SK-N-SH (cell line): ENCODE measurements around the gene MAP3K19. TPM values are rescaled to one million over a fixed set of nuclear protein-coding genes. Genes with fewer than 3 reads are reported as not detected.

ENCODE experiments used
- CTCF ChIA-PET: fragments of 300-600, 350-600 bp; formaldehyde crosslinking; extraction: SDS; loops from one replicate; lab custom pipeline; 2021; lab: Yijun Ruan, JAX
- POLR2A ChIA-PET: fragments of 350-600 bp; sonication (Branson Sonifier 250); formaldehyde crosslinking; extraction: SDS; loops from one replicate; lab custom pipeline; 2020; ENCODE audit warnings: antibody characterized with exemption, inconsistent platforms; lab: Yijun Ruan, JAX
- DNase-seq: peaks from one replicate; pipeline ENCODE4 v3.0.0; 2012
- H2AFZ ChIP-seq: fragments of 200-600 bp; sonication (generic); 2 replicates; pipeline ENCODE4 v1.8.1; 2016; ENCODE audit warnings: antibody characterized with exemption, mild to moderate bottlenecking, low read depth
- H3F3A ChIP-seq: fragments of 200-600 bp; sonication (generic); replicated peaks from 2 replicates; pipeline ENCODE3; 2016; ENCODE audit warnings: antibody characterized with exemption, mild to moderate bottlenecking; ENCODE audit not compliant: insufficient read depth
- H3K27ac ChIP-seq, 2 experiments: fragments of 200-500 bp in 1 of 2; fragments of 200-600 bp in 1 of 2; sonication (Bioruptor generic) in 1 of 2; sonication (generic), shearing (Covaris generic) in 1 of 2; 2 replicates each; pipeline versions ENCODE4 v1.5.1 to v1.6.1; 2014 to 2016; ENCODE audit warnings: low read depth in 2 of 2, inconsistent platforms in 1 of 2, low read length in 1 of 2, mild to moderate bottlenecking in 1 of 2, mixed read lengths in 1 of 2
- H3K27me3 ChIP-seq: fragments of 200-600 bp; sonication (generic), shearing (Covaris generic); 2 replicates; pipeline ENCODE4 v1.6.1; 2016; ENCODE audit warnings: mixed run types; ENCODE audit not compliant: insufficient read depth
- H3K36me3 ChIP-seq, 2 experiments: fragments of 200-500 bp in 1 of 2; fragments of 200-600 bp in 1 of 2; sonication (Bioruptor generic) in 1 of 2; sonication (generic) in 1 of 2; replicated peaks in 1 of 2; 2 replicates each; pipeline versions ENCODE3 to v1.5.1; 2014 to 2016; ENCODE audit warnings: low read length in 1 of 2, mild to moderate bottlenecking in 1 of 2; ENCODE audit not compliant: insufficient read depth in 2 of 2, control insufficient read depth in 1 of 2
- H3K4me1 ChIP-seq, 2 experiments: fragments of 200-500 bp in 1 of 2; fragments of 200-600 bp in 1 of 2; sonication (Bioruptor generic) in 1 of 2; sonication (generic), shearing (Covaris generic) in 1 of 2; 2 replicates each; pipeline versions ENCODE4 v1.5.1 to v1.6.1; 2014 to 2016; ENCODE audit warnings: low read depth in 1 of 2, low read length in 1 of 2, mixed run types in 1 of 2; ENCODE audit not compliant: insufficient read depth in 2 of 2, control insufficient read depth in 1 of 2
- H3K4me2 ChIP-seq: fragments of 200-600 bp; sonication (generic), shearing (Covaris generic); 2 replicates; pipeline ENCODE4 v1.6.1; 2017; ENCODE audit warnings: mixed run types
- H3K4me3 ChIP-seq, 2 experiments: fragments of 200-500 bp in 1 of 2; fragments of 200-600 bp in 1 of 2; sonication (Bioruptor generic) in 1 of 2; sonication (generic), shearing (Covaris generic) in 1 of 2; 2 replicates each; pipeline versions ENCODE4 v1.5.1 to v1.8.1; 2014 to 2016; ENCODE audit warnings: low read depth in 2 of 2, inconsistent platforms in 1 of 2, low read length in 1 of 2, mild to moderate bottlenecking in 1 of 2, mixed read lengths in 1 of 2, moderate library complexity in 1 of 2
- H3K79me2 ChIP-seq: fragments of 200-600 bp; sonication (generic); 2 replicates; pipeline ENCODE4 v1.8.1; 2017; ENCODE audit warnings: mild to moderate bottlenecking; ENCODE audit not compliant: insufficient read depth
- H3K9ac ChIP-seq: fragments of 200-600 bp; sonication (generic); 2 replicates; pipeline ENCODE4 v1.6.1; 2017; ENCODE audit warnings: mixed run types
- H3K9me2 ChIP-seq: fragments of 200-600 bp; sonication (generic); 2 replicates; pipeline ENCODE4 v1.6.1; 2017; ENCODE audit warnings: mixed run types
- H3K9me3 ChIP-seq: fragments of 200-600 bp; sonication (generic); 2 replicates; pipeline ENCODE4 v1.6.1; 2017; ENCODE audit warnings: mixed run types, mild to moderate bottlenecking, moderate library complexity
- H4K20me1 ChIP-seq: fragments of 200-600 bp; sonication (generic); 2 replicates; pipeline ENCODE4 v1.6.1; 2017; ENCODE audit warnings: mild to moderate bottlenecking, mixed run types; ENCODE audit not compliant: insufficient read depth
- ELF1 ChIP-seq: IDR thresholded peaks from 2 replicates; pipeline ENCODE4 v1.4.0; 2012
- EP300 ChIP-seq, 2 experiments: IDR thresholded peaks; 2 replicates each; pipeline versions ENCODE4 v1.4.0 to v1.6.1; 2012; ENCODE audit warnings: borderline replicate concordance in 1 of 2, low read depth in 1 of 2, low read length in 1 of 2
- EZH2phosphoT487 ChIP-seq: fragments of 200-600 bp; sonication (generic); IDR thresholded peaks from 2 replicates; pipeline ENCODE4 v1.6.1; 2017; ENCODE audit warnings: low read depth, mixed run types, mild to moderate bottlenecking, antibody characterized with exemption, moderate library complexity, borderline replicate concordance
- FOSL2 ChIP-seq: IDR thresholded peaks from 2 replicates; pipeline ENCODE4 v1.4.0; 2012; ENCODE audit warnings: low read depth, mild to moderate bottlenecking, moderate library complexity, borderline replicate concordance
- FOXM1 ChIP-seq: IDR thresholded peaks from 2 replicates; pipeline ENCODE4 v1.4.0; 2012; ENCODE audit warnings: low read depth, mild to moderate bottlenecking
- JUND ChIP-seq: IDR thresholded peaks from 2 replicates; pipeline ENCODE4 v1.4.0; 2012
- MEF2A ChIP-seq: IDR thresholded peaks from 2 replicates; pipeline ENCODE4 v1.4.0; 2012; ENCODE audit warnings: low read depth, borderline replicate concordance
- NRF1 ChIP-seq: IDR thresholded peaks from 2 replicates; pipeline ENCODE4 v1.6.1; 2012; ENCODE audit warnings: low read depth, mild to moderate bottlenecking, low read length
- RAD21 ChIP-seq: IDR thresholded peaks from 2 replicates; pipeline ENCODE4 v1.6.1; 2012; ENCODE audit warnings: mild to moderate bottlenecking, low read length
- RFX5 ChIP-seq: IDR thresholded peaks from 2 replicates; pipeline ENCODE4 v1.6.1; 2012; ENCODE audit warnings: mild to moderate bottlenecking, improper control_type of control experiment, low read length
- SIN3A ChIP-seq: IDR thresholded peaks from 2 replicates; pipeline ENCODE4 v1.6.1; 2012; ENCODE audit warnings: low read depth, mild to moderate bottlenecking, low read length, moderate library complexity, borderline replicate concordance
- SMC3 ChIP-seq: IDR thresholded peaks from 2 replicates; pipeline ENCODE4 v1.6.1; 2012; ENCODE audit warnings: low read depth, low read length, improper control_type of control experiment
- TAF1 ChIP-seq: IDR thresholded peaks from 2 replicates; pipeline ENCODE4 v1.6.1; 2012; ENCODE audit warnings: low read depth, mild to moderate bottlenecking, low read length, moderate library complexity, borderline replicate concordance
- polyA plus RNA-seq, 3 experiments: library from polyadenylated mRNA; depleted of rRNA; stranded (reverse); fragments of >200 nt; gene quantifications; 2 replicates each; pipeline ENCODE4 v1.2.3, GENCODE V29; 2012
- TF ChIP-seq, protein P1 (sequence below): IDR thresholded peaks from 2 replicates; pipeline ENCODE4 v1.6.1; 2012; ENCODE audit warnings: mild to moderate bottlenecking, low read depth, low read length, moderate library complexity
- TF ChIP-seq, protein P2 (sequence below): fragments of 150-350 bp; IDR thresholded peaks from 2 replicates; pipeline ENCODE4 v1.6.1; 2016; ENCODE audit warnings: mild to moderate bottlenecking, low read depth, low read length
- TF ChIP-seq, protein P3 (sequence below): IDR thresholded peaks from 2 replicates; pipeline ENCODE4; 2012
- TF ChIP-seq, protein P4 (sequence below): IDR thresholded peaks from 2 replicates; pipeline ENCODE4 v1.4.0; 2012; ENCODE audit warnings: low read depth
- TF ChIP-seq, protein P5 (sequence below): IDR thresholded peaks from 2 replicates; pipeline ENCODE4 v1.4.0; 2012; ENCODE audit warnings: low read depth, borderline replicate concordance

Gene MAP3K19
- polyA plus RNA-seq, 1 of the 3 experiments (the other 2 are of a cell fraction), result not detected

DNA sequence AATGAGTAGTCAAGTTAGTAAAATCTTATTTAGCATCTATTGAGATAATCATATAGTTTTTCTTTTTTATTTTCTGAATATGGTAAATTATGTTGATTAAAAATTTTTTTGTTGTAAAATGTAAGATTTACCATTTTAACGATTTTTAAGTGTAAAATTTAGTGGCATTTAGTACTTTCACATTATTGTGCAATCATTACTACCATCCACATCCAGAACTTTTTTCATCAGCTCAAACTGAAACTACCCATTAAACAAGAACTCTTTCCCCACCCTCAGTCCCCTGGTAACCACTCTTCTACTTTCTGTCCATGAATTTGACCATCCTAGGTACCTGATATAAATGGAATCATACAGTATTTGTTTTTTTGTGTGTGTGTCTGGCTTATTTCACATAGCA, 16.0 kb upstream of the MAP3K19 start (continued):
- TF ChIP-seq, protein P1, sequence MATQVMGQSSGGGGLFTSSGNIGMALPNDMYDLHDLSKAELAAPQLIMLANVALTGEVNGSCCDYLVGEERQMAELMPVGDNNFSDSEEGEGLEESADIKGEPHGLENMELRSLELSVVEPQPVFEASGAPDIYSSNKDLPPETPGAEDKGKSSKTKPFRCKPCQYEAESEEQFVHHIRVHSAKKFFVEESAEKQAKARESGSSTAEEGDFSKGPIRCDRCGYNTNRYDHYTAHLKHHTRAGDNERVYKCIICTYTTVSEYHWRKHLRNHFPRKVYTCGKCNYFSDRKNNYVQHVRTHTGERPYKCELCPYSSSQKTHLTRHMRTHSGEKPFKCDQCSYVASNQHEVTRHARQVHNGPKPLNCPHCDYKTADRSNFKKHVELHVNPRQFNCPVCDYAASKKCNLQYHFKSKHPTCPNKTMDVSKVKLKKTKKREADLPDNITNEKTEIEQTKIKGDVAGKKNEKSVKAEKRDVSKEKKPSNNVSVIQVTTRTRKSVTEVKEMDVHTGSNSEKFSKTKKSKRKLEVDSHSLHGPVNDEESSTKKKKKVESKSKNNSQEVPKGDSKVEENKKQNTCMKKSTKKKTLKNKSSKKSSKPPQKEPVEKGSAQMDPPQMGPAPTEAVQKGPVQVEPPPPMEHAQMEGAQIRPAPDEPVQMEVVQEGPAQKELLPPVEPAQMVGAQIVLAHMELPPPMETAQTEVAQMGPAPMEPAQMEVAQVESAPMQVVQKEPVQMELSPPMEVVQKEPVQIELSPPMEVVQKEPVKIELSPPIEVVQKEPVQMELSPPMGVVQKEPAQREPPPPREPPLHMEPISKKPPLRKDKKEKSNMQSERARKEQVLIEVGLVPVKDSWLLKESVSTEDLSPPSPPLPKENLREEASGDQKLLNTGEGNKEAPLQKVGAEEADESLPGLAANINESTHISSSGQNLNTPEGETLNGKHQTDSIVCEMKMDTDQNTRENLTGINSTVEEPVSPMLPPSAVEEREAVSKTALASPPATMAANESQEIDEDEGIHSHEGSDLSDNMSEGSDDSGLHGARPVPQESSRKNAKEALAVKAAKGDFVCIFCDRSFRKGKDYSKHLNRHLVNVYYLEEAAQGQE, result no peak
- TF ChIP-seq MEF2A (no peak), RFX5 (no peak), EP300 (IDR thresholded peaks at IDR 0.05; ENCODE audit: borderline replicate concordance in 1 of 2, low read depth in 1 of 2, low read length in 1 of 2) (no peak), ELF1 (no peak)
- TF ChIP-seq, protein P2, sequence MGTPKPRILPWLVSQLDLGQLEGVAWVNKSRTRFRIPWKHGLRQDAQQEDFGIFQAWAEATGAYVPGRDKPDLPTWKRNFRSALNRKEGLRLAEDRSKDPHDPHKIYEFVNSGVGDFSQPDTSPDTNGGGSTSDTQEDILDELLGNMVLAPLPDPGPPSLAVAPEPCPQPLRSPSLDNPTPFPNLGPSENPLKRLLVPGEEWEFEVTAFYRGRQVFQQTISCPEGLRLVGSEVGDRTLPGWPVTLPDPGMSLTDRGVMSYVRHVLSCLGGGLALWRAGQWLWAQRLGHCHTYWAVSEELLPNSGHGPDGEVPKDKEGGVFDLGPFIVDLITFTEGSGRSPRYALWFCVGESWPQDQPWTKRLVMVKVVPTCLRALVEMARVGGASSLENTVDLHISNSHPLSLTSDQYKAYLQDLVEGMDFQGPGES, result no peak
- TF ChIP-seq, protein P3, sequence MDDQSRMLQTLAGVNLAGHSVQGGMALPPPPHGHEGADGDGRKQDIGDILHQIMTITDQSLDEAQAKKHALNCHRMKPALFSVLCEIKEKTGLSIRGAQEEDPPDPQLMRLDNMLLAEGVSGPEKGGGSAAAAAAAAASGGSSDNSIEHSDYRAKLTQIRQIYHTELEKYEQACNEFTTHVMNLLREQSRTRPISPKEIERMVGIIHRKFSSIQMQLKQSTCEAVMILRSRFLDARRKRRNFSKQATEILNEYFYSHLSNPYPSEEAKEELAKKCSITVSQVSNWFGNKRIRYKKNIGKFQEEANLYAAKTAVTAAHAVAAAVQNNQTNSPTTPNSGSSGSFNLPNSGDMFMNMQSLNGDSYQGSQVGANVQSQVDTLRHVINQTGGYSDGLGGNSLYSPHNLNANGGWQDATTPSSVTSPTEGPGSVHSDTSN, result no peak
- TF ChIP-seq, protein P4, sequence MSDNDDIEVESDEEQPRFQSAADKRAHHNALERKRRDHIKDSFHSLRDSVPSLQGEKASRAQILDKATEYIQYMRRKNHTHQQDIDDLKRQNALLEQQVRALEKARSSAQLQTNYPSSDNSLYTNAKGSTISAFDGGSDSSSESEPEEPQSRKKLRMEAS, result no peak

DNA sequence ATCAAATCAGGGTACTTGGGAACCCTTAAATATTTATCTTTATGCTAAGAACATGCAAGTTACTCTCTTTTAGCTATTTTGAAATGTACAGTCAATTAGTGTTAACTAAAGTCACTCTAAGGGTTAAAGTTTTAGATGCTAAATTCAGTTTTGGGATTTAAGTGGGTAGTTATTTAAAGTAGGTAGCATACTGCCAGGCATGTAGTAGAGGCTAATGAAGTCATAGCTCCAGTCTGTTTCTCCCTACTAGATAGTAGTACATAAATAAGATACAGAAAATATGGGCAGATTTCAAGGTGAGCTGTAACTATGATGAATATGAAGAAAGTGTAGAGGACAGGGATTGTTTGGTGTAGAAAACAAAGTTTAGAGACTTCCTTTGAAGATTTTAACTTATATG, 12.3 kb upstream of the MAP3K19 start:
- Histone ChIP-seq H3K4me2 (no peak overlapping the region), H3K36me3 (peaks cover 40 to 70% of the 10 kb centered on the region in 2 experiments), H3K4me3 (no peak overlapping the region), H3K79me2 (peaks cover 99% of the 10 kb centered on the region), H3K9ac (no peak overlapping the region), H3F3A (peaks cover 18% of the 10 kb centered on the region), H3K9me2 (no peaks in the 10 kb centered on the region), H3K4me1 (peaks cover 0 to 8% of the 10 kb centered on the region in 2 experiments; a peak in 3 of 4 replicates), H4K20me1 (peaks cover 6% of the 10 kb centered on the region; the same call in 1 of the 2 replicates), H2AFZ (no peak overlapping the region), H3K9me3 (0 out of 2 replicates have a peak, but pooled peaks cover 4% of the 10 kb centered on the region), H3K27ac (no peak overlapping the region), H3K27me3 (no peaks in the 10 kb centered on the region)
- CTCF ChIA-PET, result no interaction called here
- POLR2A ChIA-PET, result no interaction called here
- no peak for TF ChIP-seq RAD21
- TF ChIP-seq SIN3A, result no peak
- no peak for TF ChIP-seq NRF1
- TF ChIP-seq, protein P5, sequence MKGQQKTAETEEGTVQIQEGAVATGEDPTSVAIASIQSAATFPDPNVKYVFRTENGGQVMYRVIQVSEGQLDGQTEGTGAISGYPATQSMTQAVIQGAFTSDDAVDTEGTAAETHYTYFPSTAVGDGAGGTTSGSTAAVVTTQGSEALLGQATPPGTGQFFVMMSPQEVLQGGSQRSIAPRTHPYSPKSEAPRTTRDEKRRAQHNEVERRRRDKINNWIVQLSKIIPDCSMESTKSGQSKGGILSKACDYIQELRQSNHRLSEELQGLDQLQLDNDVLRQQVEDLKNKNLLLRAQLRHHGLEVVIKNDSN, result no peak
- TF ChIP-seq TAF1, result no peak
- TF ChIP-seq SMC3, result no peak
- TF ChIP-seq FOSL2, result no peak
- no peak for TF ChIP-seq ELF1
- TF ChIP-seq FOXM1, result no peak
- TF ChIP-seq JUND, result no peak
- TF ChIP-seq, protein P1, result no peak
- no peak for TF ChIP-seq EZH2phosphoT487
- DNase-seq, result no peak
